ENCODE data around the gene DIS3L. TPM values are rescaled to one million over a fixed set of nuclear protein-coding genes. Genes with fewer than 3 reads are reported as not detected.
A peak's percentile ranks its signal among the peaks of the same experiment; 100 is the strongest.
"Not testable (repeated sequence)": the region's sequence is repeated elsewhere in the genome, so short reads cannot be mapped to it uniquely, and the experiment has no call there.

Gene DIS3L
- total RNA-seq, 1 experiment from 2014 or later: 138 TPM

GRCh38 chr15:66262837-66263236 lies 30.5 kb upstream of the DIS3L start:
- not testable (repeated sequence) for H3K9me3 ChIP-seq (replicated peaks); H3K27ac ChIP-seq; DNase-seq; H3K36me3 ChIP-seq; H3K4me3 ChIP-seq; H3K4me1 ChIP-seq; H3K27me3 ChIP-seq

GRCh38 chr15:66264859-66265513 lies 28.4 kb upstream of the DIS3L start:
- no peak for DNase-seq
- Histone ChIP-seq H3K9me3 (replicated peaks) (peaks cover 7% of the 10 kb centered on the region), H3K4me1 (peaks cover 6% of the 10 kb centered on the region), H3K4me3 (no peak overlapping the region), H3K27ac (no peak overlapping the region), H3K36me3 (no peaks in the 10 kb centered on the region), H3K27me3 (no peaks in the 10 kb centered on the region; the same call in 1 of the 2 replicates)

GRCh38 chr15:66269326-66270090 lies 23.9 kb upstream of the DIS3L start:
- DNase-seq: peak; percentile 72 to 91
- Histone ChIP-seq H3K27me3 (no peaks in the 10 kb centered on the region), H3K4me3 (peak overlapping the region; percentile 23), H3K27ac (no peak overlapping the region; the same call in 1 of the 2 replicates), H3K36me3 (no peaks in the 10 kb centered on the region), H3K4me1 (peaks cover 6% of the 10 kb centered on the region), H3K9me3 (replicated peaks) (no peaks in the 10 kb centered on the region)

- DNase-seq: no peak
Measured at GRCh38 chr15:66270932-66271331, 22.4 kb upstream of the DIS3L start.

GRCh38 chr15:66275352-66275751 lies 18.0 kb upstream of the DIS3L start:
- Histone ChIP-seq H3K36me3 (no peaks in the 10 kb centered on the region), H3K27me3 (no peaks in the 10 kb centered on the region), H3K4me1 (no peaks in the 10 kb centered on the region), H3K4me3 (no peak overlapping the region), H3K9me3 (replicated peaks) (no peaks in the 10 kb centered on the region), H3K27ac (no peak overlapping the region)
- no peak for DNase-seq

More at GRCh38 chr15:66270932-66271331, 22.4 kb upstream of the DIS3L start:
- Histone ChIP-seq H3K4me1 (peaks cover 6% of the 10 kb centered on the region), H3K36me3 (no peaks in the 10 kb centered on the region), H3K27me3 (no peaks in the 10 kb centered on the region), H3K4me3 (no peak overlapping the region), H3K9me3 (replicated peaks) (no peaks in the 10 kb centered on the region), H3K27ac (no peak overlapping the region)

- DNase-seq: no peak
- H3K27me3 ChIP-seq: no peaks in the 10 kb centered on the region
Measured at GRCh38 chr15:66276546-66276945, 16.8 kb upstream of the DIS3L start.

GRCh38 chr15:66278056-66278455 lies 15.3 kb upstream of the DIS3L start:
- Histone ChIP-seq H3K9me3 (replicated peaks) (no peaks in the 10 kb centered on the region), H3K4me1 (no peaks in the 10 kb centered on the region), H3K27ac (no peak overlapping the region), H3K4me3 (no peak overlapping the region), H3K27me3 (no peaks in the 10 kb centered on the region), H3K36me3 (no peaks in the 10 kb centered on the region)
- no peak for DNase-seq

More at GRCh38 chr15:66276546-66276945, 16.8 kb upstream of the DIS3L start:
- H3K27ac ChIP-seq: no peak overlapping the region
- no peaks in the 10 kb centered on the region for H3K36me3 ChIP-seq
- H3K9me3 ChIP-seq (replicated peaks): no peaks in the 10 kb centered on the region
- no peak overlapping the region for H3K4me3 ChIP-seq
- H3K4me1 ChIP-seq: no peaks in the 10 kb centered on the region

- Histone ChIP-seq H3K36me3 (no peaks in the 10 kb centered on the region), H3K27me3 (no peaks in the 10 kb centered on the region), H3K27ac (no peak overlapping the region), H3K4me1 (no peaks in the 10 kb centered on the region), H3K9me3 (replicated peaks) (no peaks in the 10 kb centered on the region), H3K4me3 (no peak overlapping the region)
- no peak for DNase-seq
Measured at GRCh38 chr15:66278671-66279070, 14.7 kb upstream of the DIS3L start.

GRCh38 chr15:66284271-66284670 lies 9.1 kb upstream of the DIS3L start:
- no peaks in the 10 kb centered on the region for H3K9me3 ChIP-seq (replicated peaks)
- DNase-seq: no peak
- no peak overlapping the region for H3K27ac ChIP-seq
- no peaks in the 10 kb centered on the region for H3K27me3 ChIP-seq
- H3K36me3 ChIP-seq: no peaks in the 10 kb centered on the region
- H3K4me3 ChIP-seq: no peak overlapping the region
- H3K4me1 ChIP-seq: peaks cover 6% of the 10 kb centered on the region

- no peak overlapping the region for H3K4me3 ChIP-seq
- peaks cover 6% of the 10 kb centered on the region for H3K4me1 ChIP-seq
- H3K36me3 ChIP-seq: no peaks in the 10 kb centered on the region
- H3K27me3 ChIP-seq: no peaks in the 10 kb centered on the region
- no peak for DNase-seq
- no peak overlapping the region for H3K27ac ChIP-seq
- H3K9me3 ChIP-seq (replicated peaks): no peaks in the 10 kb centered on the region
Measured at GRCh38 chr15:66285533-66286280, 7.7 kb upstream of the DIS3L start.

- no peak overlapping the region for H3K27ac ChIP-seq
- no peaks in the 10 kb centered on the region for H3K27me3 ChIP-seq
- H3K9me3 ChIP-seq (replicated peaks): no peaks in the 10 kb centered on the region
- DNase-seq: peak in 1 of 2 experiments; percentile 76
- H3K4me3 ChIP-seq: no peak overlapping the region
- H3K36me3 ChIP-seq: no peaks in the 10 kb centered on the region
- H3K4me1 ChIP-seq: peaks cover 18% of the 10 kb centered on the region
Measured at GRCh38 chr15:66287461-66288057, 5.8 kb upstream of the DIS3L start.

GRCh38 chr15:66288093-66288492 lies 5.3 kb upstream of the DIS3L start:
- Histone ChIP-seq H3K4me3 (no peak overlapping the region), H3K4me1 (peaks cover 18% of the 10 kb centered on the region), H3K9me3 (replicated peaks) (no peaks in the 10 kb centered on the region), H3K36me3 (no peaks in the 10 kb centered on the region), H3K27ac (no peak overlapping the region), H3K27me3 (no peaks in the 10 kb centered on the region)
- DNase-seq: no peak

GRCh38 chr15:66288551-66289185 lies 4.7 kb upstream of the DIS3L start:
- DNase-seq: no peak
- H3K4me1 ChIP-seq: peaks cover 18% of the 10 kb centered on the region
- no peak overlapping the region for H3K4me3 ChIP-seq
- no peaks in the 10 kb centered on the region for H3K36me3 ChIP-seq
- no peaks in the 10 kb centered on the region for H3K9me3 ChIP-seq (replicated peaks)
- H3K27me3 ChIP-seq: no peaks in the 10 kb centered on the region
- H3K27ac ChIP-seq: no peak overlapping the region

- Histone ChIP-seq H3K9me3 (replicated peaks) (no peaks in the 10 kb centered on the region), H3K4me3 (no peak overlapping the region), H3K27ac (no peak overlapping the region), H3K4me1 (peaks cover 18% of the 10 kb centered on the region), H3K27me3 (no peaks in the 10 kb centered on the region), H3K36me3 (no peaks in the 10 kb centered on the region)
- no peak for DNase-seq
Measured at GRCh38 chr15:66290007-66290406, 3.4 kb upstream of the DIS3L start.
